IPS DF 19.7 (cell line): ENCODE results near the gene RTL1.

Experiments
- DNase-seq: peaks from one replicate; pipeline ENCODE4 v3.0.0-alpha.2; 2013; ENCODE audit warnings: low read depth, low spot score

Gene RTL1

DNA sequence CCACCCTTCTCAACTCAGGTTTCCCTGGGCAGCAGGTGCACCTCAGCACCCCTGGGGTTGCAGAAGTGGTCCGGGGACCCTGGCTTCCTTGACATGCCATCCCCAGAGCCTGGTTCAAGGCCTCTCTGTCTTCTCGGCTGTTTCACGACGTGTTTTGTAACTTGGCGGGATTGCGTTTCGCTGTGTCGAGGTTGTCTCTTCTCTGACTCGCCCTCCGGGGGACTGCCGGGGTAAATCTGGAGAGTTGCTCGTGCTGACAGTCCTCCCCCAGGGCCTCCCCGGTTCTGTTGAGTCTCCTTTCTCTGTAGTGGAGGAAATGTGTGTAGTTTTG lies 52.0 kb downstream of the RTL1 start:
- DNase-seq, result no peak

DNA sequence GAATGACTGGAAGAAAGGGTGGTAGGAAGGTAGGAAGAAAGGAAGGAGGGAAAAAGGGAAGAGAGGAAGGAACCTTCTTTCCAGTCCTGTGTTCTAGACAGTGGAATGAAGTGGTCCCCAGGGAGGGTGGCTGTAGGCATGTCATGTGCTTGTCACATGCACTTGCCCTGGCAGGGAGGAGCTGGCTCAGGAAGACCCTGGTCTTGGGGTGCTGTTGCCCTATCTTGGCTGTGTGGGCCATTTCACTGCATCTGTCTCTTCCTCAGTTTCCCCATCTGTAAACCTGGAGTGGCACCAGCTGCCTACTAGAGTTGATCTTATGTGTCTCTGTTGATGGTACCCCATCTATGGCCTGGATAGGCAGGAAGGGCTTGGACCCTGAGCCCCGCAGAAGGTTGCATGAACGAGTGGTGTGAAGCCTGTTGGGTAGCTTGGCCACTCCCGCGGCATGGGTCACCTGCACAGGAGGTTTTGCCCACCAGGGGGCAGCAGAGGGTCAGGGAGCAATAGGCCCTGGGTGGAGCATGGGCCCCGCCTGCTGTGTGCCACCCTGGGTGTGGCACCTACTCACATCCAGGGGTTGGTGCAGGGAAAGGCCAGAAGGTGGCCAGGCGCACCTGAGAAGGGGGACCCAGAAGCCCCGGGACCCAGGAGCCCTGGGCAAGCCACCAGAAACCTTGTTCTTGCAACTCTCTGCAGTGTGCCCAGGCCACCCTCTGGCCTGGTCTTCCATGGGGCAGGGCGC lies 52.5 kb downstream of the RTL1 start:
- no peak for DNase-seq

DNA sequence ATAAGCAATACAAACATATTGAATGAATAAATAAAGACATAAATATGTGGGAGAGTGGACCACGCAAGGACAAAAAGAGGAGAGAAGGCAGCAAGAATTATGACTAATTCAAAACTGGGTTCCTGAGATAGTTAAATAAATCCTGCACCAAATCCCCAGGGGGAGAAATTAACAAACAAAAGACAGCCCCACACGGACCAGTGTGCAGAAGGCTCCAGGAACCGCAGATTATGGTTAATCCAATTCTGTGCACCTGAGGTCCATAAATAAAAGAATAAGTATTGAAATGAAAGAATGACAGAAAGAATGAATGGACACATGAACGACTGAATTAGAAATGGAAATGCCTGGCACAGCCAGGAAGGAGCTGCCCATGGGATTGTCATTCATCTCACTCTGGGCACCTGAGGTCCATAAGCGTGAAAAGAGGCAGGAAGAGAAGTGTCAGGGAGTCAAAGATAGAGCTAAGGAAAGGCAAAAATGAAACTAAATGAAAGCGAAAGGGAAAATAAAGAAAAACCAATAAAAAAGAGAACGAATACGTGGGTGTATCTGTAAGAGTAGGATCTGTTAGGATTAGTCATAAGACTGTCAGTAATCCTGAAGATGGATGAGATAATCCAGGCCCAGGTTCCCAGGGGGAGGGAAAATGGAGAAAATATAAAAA lies 54.3 kb downstream of the RTL1 start:
- DNase-seq, result no peak

GRCh38 chr14:100846309-100846859 lies 57.1 kb downstream of the RTL1 start:
- DNase-seq, result no peak

DNA sequence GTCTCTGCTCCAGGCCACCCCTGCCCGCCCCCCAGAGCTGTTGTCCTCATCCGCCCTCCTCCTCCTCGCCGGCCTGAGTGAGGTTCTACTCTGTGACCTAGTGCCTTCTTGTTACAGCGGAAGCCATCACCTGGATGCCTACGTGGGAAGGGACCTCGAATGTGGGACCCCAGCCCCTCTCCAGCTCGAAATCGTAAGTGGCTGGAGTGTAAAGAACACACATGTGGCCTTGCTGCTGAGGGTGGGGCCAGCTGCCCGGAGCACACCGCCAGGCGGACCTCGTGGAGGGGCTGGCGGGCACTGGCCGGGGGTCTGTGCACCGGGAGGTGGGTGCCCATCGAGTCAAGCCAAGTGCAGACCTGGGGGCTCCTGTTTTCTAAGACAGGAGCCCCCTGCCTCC lies 58.2 kb downstream of the RTL1 start:
- DNase-seq, result no peak

GRCh38 chr14:100844846-100845245 lies 58.7 kb downstream of the RTL1 start:
- no peak for DNase-seq

DNA sequence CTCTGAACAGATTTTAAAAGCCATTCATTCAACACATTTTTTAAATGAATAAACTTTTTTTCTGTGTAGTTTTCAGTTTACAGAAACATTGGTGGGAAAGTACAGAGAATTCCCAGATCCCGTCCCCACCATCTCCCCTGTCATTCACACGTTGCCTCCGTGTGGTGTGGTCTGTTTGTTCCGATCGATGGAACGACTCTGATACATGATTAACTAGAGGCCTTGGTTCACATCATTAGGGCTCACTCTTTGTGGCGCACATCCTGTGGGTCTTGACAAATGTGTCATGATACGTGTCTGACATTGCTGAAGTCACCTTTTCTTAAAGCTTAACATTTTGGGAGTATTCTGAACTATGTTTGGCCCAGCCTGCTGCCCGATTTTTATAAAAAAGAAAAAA lies 59.1 kb downstream of the RTL1 start:
- no peak for DNase-seq

GRCh38 chr14:100844082-100844408 lies 59.5 kb downstream of the RTL1 start:
- no peak for DNase-seq

GRCh38 chr14:100842799-100843198 lies 60.7 kb downstream of the RTL1 start:
- DNase-seq, result no peak

GRCh38 chr14:100841761-100842403 lies 61.6 kb downstream of the RTL1 start:
- no peak for DNase-seq

- no peak for DNase-seq
Observed at GRCh38 chr14:100841066-100841760, 62.3 kb downstream of the RTL1 start.

GRCh38 chr14:100840286-100841065 lies 63.0 kb downstream of the RTL1 start:
- no peak for DNase-seq

DNA sequence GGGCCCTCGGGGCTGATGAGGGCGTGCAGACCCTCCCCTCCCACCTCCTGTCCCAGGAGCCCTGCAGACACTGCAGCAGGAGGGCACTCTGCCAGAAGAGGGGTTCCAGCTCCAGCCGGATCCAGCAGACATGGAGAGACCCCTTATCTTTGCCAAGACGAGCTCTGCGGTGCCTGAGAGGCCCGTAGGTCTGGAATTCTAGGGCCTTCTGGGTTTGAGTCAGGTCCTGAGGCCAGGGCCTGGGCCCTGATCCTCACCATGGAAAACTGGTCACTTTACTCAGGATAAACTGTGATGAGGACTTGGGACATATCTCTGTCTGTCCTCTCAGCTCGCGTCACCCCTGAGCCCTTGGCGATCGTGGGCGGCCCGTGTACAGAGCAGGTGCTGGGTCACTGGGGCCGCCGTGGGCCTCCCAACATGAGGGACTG lies 63.8 kb downstream of the RTL1 start:
- DNase-seq, result no peak

- no peak for DNase-seq
Observed at GRCh38 chr14:100839315-100839585, 64.3 kb downstream of the RTL1 start.

GRCh38 chr14:100838493-100839314 lies 64.8 kb downstream of the RTL1 start:
- DNase-seq, result no peak

DNA sequence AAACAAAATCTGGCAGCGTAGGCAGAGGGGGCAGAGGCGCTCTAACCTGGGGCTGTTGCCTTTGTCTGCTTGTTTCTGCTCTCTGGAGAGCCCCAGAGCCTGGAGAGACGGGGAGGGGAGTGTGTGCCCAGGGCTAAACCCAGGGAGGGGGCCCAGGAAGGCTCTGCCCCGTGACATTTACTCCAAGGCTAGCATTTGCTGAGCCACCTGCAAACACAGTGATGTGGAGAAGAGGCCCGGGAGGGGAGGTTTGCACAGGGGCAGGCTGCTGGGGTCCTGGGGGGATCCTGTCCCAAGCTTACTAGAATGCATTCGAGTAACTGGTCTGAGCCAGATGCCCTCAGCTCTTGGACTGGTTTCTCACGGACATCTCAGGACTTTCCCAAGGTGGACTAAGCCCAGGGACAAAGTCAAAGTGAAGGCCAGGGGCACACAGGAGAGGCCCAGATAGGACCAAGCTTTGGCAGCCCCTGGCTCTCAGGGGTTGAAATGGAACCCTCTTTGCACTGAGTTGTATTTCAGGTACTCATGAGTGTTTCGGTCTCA lies 65.6 kb downstream of the RTL1 start:
- no peak for DNase-seq

DNA sequence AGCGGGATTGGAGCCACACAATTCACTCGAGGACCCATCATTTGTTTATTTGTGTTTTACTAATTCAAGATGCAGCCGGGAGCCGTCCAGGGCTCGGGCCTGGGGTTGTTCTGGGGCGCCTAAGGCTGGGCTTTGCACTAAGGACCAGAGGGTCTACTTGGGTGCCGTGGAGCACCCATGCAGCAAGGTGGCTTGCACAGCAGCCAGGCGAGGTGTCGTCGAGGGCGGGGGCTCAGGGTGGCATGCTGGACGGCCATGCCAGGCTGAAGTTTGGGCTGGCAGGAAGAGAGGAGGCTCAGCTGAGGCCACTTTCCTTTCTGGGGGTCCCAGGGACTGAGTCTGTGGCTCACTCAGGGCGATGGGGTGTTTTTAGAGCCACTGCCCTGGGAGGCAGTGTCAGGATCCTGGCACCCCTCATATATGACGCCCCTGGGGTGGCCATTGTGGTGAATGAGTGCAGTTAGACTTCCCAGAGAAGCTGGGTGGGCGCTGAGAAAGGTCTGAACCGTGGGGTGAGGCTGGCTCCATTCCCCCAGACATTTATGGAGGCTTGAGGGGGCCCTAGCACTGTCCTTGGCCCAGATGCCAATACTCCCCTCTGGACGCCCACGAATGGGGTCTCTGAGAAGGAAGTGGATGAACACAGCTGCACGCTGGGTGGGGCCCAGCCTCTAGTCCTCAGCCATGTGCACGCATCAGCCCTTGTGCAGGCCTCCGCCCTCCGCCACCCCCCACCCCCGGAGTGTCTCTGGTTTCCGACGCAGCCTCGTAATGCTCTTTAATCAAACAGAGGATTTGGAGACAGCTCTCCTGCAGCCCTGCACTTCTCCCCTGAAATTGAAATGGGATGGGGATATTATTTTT lies 66.3 kb downstream of the RTL1 start:
- no peak for DNase-seq

DNA sequence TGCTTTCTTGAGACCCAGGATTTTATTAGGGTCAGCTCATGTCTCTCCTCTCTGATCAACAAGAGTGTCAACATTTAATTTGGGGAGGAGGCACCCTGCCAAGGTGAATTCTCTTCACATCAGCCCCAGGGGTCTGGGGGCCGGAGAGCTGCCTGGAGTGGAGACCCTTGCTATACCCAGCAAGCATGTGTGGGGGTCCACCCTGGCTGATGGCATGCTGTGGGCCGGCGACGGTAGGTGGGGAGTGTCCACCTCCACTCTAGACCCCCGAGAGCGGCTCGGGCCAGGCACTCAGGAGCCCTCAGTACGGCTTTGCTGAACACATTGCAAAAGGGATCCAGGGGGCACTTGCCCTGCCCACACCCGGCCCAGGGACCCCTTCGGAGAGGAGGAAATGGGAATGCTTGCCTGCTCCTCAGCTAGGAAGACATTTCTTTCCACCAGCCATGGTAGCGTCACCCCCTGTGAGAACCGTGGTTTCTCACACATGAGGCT lies 67.2 kb downstream of the RTL1 start:
- no peak for DNase-seq

DNA sequence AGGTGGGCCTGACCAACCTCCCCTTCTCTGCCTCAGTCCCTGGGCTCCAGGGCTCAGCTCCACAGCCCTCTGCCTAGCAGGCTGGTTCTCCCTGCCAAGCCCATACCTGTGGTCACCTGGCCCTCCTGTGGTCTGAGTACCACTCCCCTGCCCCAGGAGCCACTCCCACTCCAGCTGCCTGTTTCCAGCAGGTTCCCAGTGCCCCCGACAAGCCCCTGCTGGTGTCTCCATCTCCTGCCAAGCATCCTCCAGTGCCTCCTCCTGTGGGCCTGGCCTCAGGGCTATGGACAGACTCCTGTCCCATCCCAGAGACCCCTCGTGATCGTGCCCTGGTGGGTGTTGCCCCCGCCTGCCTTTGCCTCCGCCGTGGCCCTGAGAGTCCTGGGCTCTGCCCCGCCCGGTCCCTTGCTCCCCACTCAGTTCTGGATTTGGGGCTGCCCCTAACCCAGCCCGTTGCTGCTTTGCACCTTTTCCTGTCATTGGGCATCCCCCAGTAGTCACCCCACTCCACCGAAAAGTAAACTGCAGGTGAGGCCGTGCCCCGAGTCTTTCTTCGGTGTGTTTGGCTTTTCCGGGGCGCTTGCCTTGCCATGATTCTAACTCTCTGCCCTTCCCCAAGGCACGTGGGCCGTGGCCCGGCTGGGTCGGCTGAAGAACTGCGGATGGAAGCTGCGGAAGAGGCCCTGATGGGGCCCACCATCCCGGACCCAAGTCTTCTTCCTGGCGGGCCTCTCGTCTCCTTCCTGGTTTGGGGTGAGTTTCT lies 67.8 kb downstream of the RTL1 start:
- no peak for DNase-seq
